HepG2 (cell line): Measurements from ENCODE around the gene ZNF343. TPM values are rescaled to one million over a fixed set of nuclear protein-coding genes. Genes with fewer than 3 reads are reported as not detected.

ENCODE experiments used
- ATAC-seq: fragments of 200-7000 bp; cut with Tn5 transposase; 3 replicates; pipeline ENCODE4 v1.9.1; 2020; ENCODE audit warnings: mild to moderate bottlenecking, moderate library complexity
- BruUV-seq: library from RNA; stranded (reverse); fragments of 400-500 nt; replicated peaks from 2 replicates; lab custom pipeline; 2021; lab: Mats Ljungman, UMichigan
- CTCF ChIA-PET: fragments of 300-600 bp; formaldehyde crosslinking; extraction: SDS; loops from one replicate; lab custom pipeline; 2021; ENCODE audit warnings: low total read pairs, inconsistent platforms, low intra/inter-chr PET ratio; lab: Yijun Ruan, JAX
- POLR2A ChIA-PET: fragments of 350-600 bp; sonication (Branson Sonifier 250); formaldehyde crosslinking; loops from one replicate; lab custom pipeline; 2020; ENCODE audit warnings: antibody characterized with exemption, inconsistent platforms; lab: Yijun Ruan, JAX
- DNase-seq: peaks from one replicate; pipeline ENCODE4 v3.0.0-alpha.2; 2015; ENCODE audit warnings: low spot score
- FAIRE-seq: peaks from 3 replicates; lab custom pipeline; 2011; peaks lifted over from hg19 to GRCh38; lab: Jason Lieb, UNC
- H2AFZ ChIP-seq: one replicate; pipeline ENCODE4 v1.6.1; 2011; ENCODE audit warnings: low read length, inconsistent platforms
- H3K27ac ChIP-seq: fragments of 300-600 bp; 3 replicates; pipeline ENCODE4 v1.8.0; 2011; ENCODE audit warnings: mixed run types, mild to moderate bottlenecking, mixed read lengths, low read length, inconsistent platforms; ENCODE audit not compliant: insufficient read depth; ENCODE audit errors: extremely low read length
- H3K27me3 ChIP-seq, 2 experiments: fragments of 200-600 bp in 1 of 2; 2 replicates in 1 of 2; 3 replicates in 1 of 2; pipeline versions ENCODE4 v1.6.0 to v1.8.0; 2011; ENCODE audit warnings: low read length in 2 of 2, mild to moderate bottlenecking in 2 of 2, moderate library complexity in 2 of 2, inconsistent platforms in 1 of 2; ENCODE audit not compliant: insufficient read depth in 2 of 2, control insufficient read depth in 1 of 2
- H3K36me3 ChIP-seq, 2 experiments: fragments of 200-600 bp in 1 of 2; replicated peaks in 1 of 2; 2 replicates in 1 of 2; 3 replicates in 1 of 2; pipeline versions ENCODE4 v1.5.1 to v1.8.0; 2011; ENCODE audit warnings: low read length in 2 of 2, inconsistent platforms in 1 of 2; ENCODE audit not compliant: insufficient read depth in 2 of 2, control insufficient read depth in 1 of 2
- H3K4me1 ChIP-seq: 2 replicates; pipeline ENCODE4 v1.5.1; 2012; ENCODE audit warnings: low read length, inconsistent platforms; ENCODE audit not compliant: insufficient read depth
- H3K4me2 ChIP-seq: 2 replicates; pipeline ENCODE4 v1.6.0; 2011; ENCODE audit warnings: low read depth, low read length, inconsistent platforms
- H3K4me3 ChIP-seq, 3 experiments: fragments of 200-600 bp in 1 of 3; sonication (generic), shearing (Covaris generic) in 1 of 3; replicated peaks in 1 of 3; 2 replicates each; pipeline ENCODE4 v1.5.1; 2011 to 2016; ENCODE audit warnings: low read length in 3 of 3, inconsistent platforms in 2 of 3, low read depth in 2 of 3, mild to moderate bottlenecking in 2 of 3, control low read depth in 1 of 3, mixed read lengths in 1 of 3; ENCODE audit not compliant: insufficient read depth in 1 of 3
- H3K79me2 ChIP-seq: one replicate; pipeline ENCODE4 v1.6.1; 2011; ENCODE audit warnings: low read length, inconsistent platforms; ENCODE audit not compliant: insufficient read depth
- H3K9ac ChIP-seq: 2 replicates; pipeline ENCODE4 v1.6.0; 2011; ENCODE audit warnings: mild to moderate bottlenecking, low read depth, low read length, inconsistent platforms; ENCODE audit not compliant: insufficient read depth
- H3K9me3 ChIP-seq: 2 replicates; pipeline ENCODE4 v1.5.1; 2012; ENCODE audit warnings: mild to moderate bottlenecking, low read length
- H4K20me1 ChIP-seq: 2 replicates; pipeline ENCODE4 v1.6.0; 2011; ENCODE audit warnings: inconsistent platforms, mild to moderate bottlenecking, low read length, moderate library complexity; ENCODE audit not compliant: insufficient read depth
- ATF1 ChIP-seq: IDR thresholded peaks from 2 replicates; pipeline ENCODE4 v1.6.1; 2016; ENCODE audit warnings: mild to moderate bottlenecking, control low read depth
- CENPX ChIP-seq: sonication (generic); formaldehyde crosslinking; IDR thresholded peaks from 2 replicates; pipeline ENCODE4 v1.9.0; 2021; ENCODE audit warnings: mild to moderate bottlenecking, missing genetic modification reagents, moderate library complexity
- HNRNPL ChIP-seq: fragments of 200-400 bp; formaldehyde crosslinking; IDR thresholded peaks from 2 replicates; pipeline ENCODE4 v1.6.1; 2017; ENCODE audit warnings: mild to moderate bottlenecking, low read depth, low read length
- IRF2 ChIP-seq: IDR thresholded peaks from 2 replicates; pipeline ENCODE4 v1.6.1; 2018; ENCODE audit warnings: missing genetic modification reagents, missing compliant biosample characterization
- KLF13 ChIP-seq: sonication (generic); formaldehyde crosslinking; IDR thresholded peaks from 2 replicates; pipeline ENCODE4 v1.4.0; 2020; ENCODE audit warnings: mild to moderate bottlenecking, missing genetic modification reagents
- MAFK ChIP-seq, 2 experiments: IDR thresholded peaks in 1 of 2; conservative IDR thresholded peaks in 1 of 2; 2 replicates each; pipeline ENCODE4 v1.6.1; 2011; ENCODE audit warnings: improper control_type of control experiment in 2 of 2, low read length in 2 of 2
- MATR3 ChIP-seq: sonication (generic); formaldehyde crosslinking; IDR thresholded peaks from 2 replicates; pipeline ENCODE4 v1.4.0; 2020; ENCODE audit warnings: missing genetic modification reagents
- NRL ChIP-seq: sonication (generic); formaldehyde crosslinking; IDR thresholded peaks from 2 replicates; pipeline ENCODE4 v1.5.0; 2020; ENCODE audit warnings: missing genetic modification reagents, mild to moderate bottlenecking, moderate library complexity, borderline replicate concordance
- PHF21A ChIP-seq: sonication (generic); formaldehyde crosslinking; IDR thresholded peaks from 2 replicates; pipeline ENCODE4 v1.5.0; 2020; ENCODE audit warnings: mild to moderate bottlenecking, missing genetic modification reagents
- RBFOX2 ChIP-seq: fragments of 200-400 bp; formaldehyde crosslinking; IDR thresholded peaks from 2 replicates; pipeline ENCODE4 v1.6.1; 2017; ENCODE audit warnings: low read depth, mild to moderate bottlenecking, low read length
- U2AF1 ChIP-seq: fragments of 200-400 bp; formaldehyde crosslinking; optimal IDR thresholded peaks from 2 replicates; pipeline ENCODE3; 2017; ENCODE audit warnings: mild to moderate bottlenecking, low read depth, low read length
- ZNF33B ChIP-seq: sonication (generic); formaldehyde crosslinking; IDR thresholded peaks from 2 replicates; pipeline ENCODE4 v1.5.1; 2020; ENCODE audit warnings: mild to moderate bottlenecking, missing genetic modification reagents
- ZNF574 ChIP-seq: sonication (generic); formaldehyde crosslinking; IDR thresholded peaks from 2 replicates; pipeline ENCODE4 v1.4.0; 2020; ENCODE audit warnings: missing genetic modification reagents
- ZNF644 ChIP-seq: IDR thresholded peaks from 2 replicates; pipeline ENCODE4 v1.6.1; 2016; ENCODE audit warnings: low read depth
- ZNF7 ChIP-seq: IDR thresholded peaks from 2 replicates; pipeline ENCODE4 v1.6.1; 2016; ENCODE audit warnings: missing biosample characterization, missing genetic modification reagents
- whole genome bisulfite sequencing: methylation state at CpG from one replicate; pipeline ENCODE4 v1.1.6; 2017; ENCODE audit warnings: low lambda C conversion rate; 5-methylcytosine and 5-hydroxymethylcytosine counted together
- in situ Hi-C: cut with HindIII; loops from 2 replicates; pipeline ENCODE4 v1.10.0; 2017; ENCODE audit warnings: low pct_unique_long_range_greater_than_20kb; ENCODE audit not compliant: extremely low pct_ligation_motif_present
- intact Hi-C: fragments of 100-400 bp; cut with micrococcal nuclease; formaldehyde crosslinking; loops from one replicate; pipeline ENCODE4 v1.10.0; 2022; ENCODE audit not compliant: unreplicated experiment
- polyA plus RNA-seq, 8 experiments: library from polyadenylated mRNA; depleted of rRNA in 3 of 8; stranded (reverse) in 7 of 8; unstranded in 1 of 8; fragments of >200 nt; fragmentation: Illumina TruSeq in 4 of 8; extraction: Trizol in 4 of 8; gene quantifications; 2 replicates each; pipeline versions ENCODE4 v1.2.1 to v1.2.3, GENCODE V29; 2011 to 2016; ENCODE audit warnings: low read depth in 4 of 8, missing spikeins in 1 of 8, mixed read lengths in 1 of 8; ENCODE audit not compliant: insufficient read depth in 1 of 8
- total RNA-seq, 5 experiments: library from RNA; depleted of rRNA; stranded (reverse); fragments of >200 nt; fragmentation: Illumina TruSeq; extraction: Trizol; gene quantifications; 2 replicates each; pipeline ENCODE4 v1.2.3, GENCODE V29; 2016; ENCODE audit warnings: low read depth in 1 of 5
- TF ChIP-seq, protein P1 (sequence below): sonication (generic); formaldehyde crosslinking; IDR thresholded peaks from 2 replicates; pipeline ENCODE4 v1.4.0; 2020; ENCODE audit warnings: mild to moderate bottlenecking, missing genetic modification reagents
- TF ChIP-seq, protein P2 (sequence below): sonication (generic); formaldehyde crosslinking; conservative IDR thresholded peaks from 2 replicates; pipeline ENCODE4 v1.4.0; 2020; ENCODE audit warnings: mild to moderate bottlenecking, missing genetic modification reagents, moderate library complexity

ZNF343 gene
- total and polyA plus RNA-seq, 2 of the 13 experiments (the other 11 are each of a cell fraction or from before 2014, with no cell fraction given) = 16.4 to 22.1 TPM

- FAIRE-seq (no peak), ATAC-seq (no peak), DNase-seq (no peak)
- Histone ChIP-seq H3K79me2 (peaks cover under 1% of the 10 kb centered on the region), H3K27me3 (no peaks in the 10 kb centered on the region), H3K36me3 (peaks cover 29 to 50% of the 10 kb centered on the region in 2 experiments), H2AFZ (no peak overlapping the region), H4K20me1 (peaks cover 12% of the 10 kb centered on the region), H3K4me1 (0 out of 2 replicates have a peak, but pooled peaks cover under 1% of the 10 kb centered on the region), H3K4me2 (no peak overlapping the region), H3K4me3 (no peak overlapping the region), H3K27ac (no peak overlapping the region), H3K9ac (no peak overlapping the region), H3K9me3 (no peaks in the 10 kb centered on the region)
- in situ Hi-C loops = no loop called here
- POLR2A ChIA-PET = interaction anchor here (1.4 to 3.7 kb wide), 2 partner anchors 11 to 17 kb away, joined by 3 to 32 read pairs; partner anchors contain the start of gene SNRPB
- 98% methylated on average over 3 of the region's 3 CpGs for WGBS
- CTCF ChIA-PET = no interaction called here
- intact Hi-C loops = no loop called here
- BruUV-seq = no TSS peak
- TF ChIP-seq KLF13 (CRISPR knock-in tag) (no peak), IRF2 (CRISPR knock-in tag) (no peak), RBFOX2 (peak; percentile 41; the same call in 1 of the 2 replicates), ZNF7 (CRISPR knock-in tag) (no peak), ZNF574 (CRISPR knock-in tag) (no peak), MATR3 (CRISPR knock-in tag) (no peak), CENPX (no peak), MAFK (conservative IDR thresholded peaks at IDR 0.05 in 1 of 2, IDR thresholded peaks at IDR 0.05 in 1 of 2; ENCODE audit: low read length in 2 of 2) (no peak), ZNF33B (no peak), U2AF1 (no peak), NRL (CRISPR knock-in tag) (no peak), PHF21A (CRISPR knock-in tag) (no peak), ZNF644 (CRISPR knock-in tag) (no peak), HNRNPL (no peak), ATF1 (no peak)
- TF ChIP-seq, protein P1, sequence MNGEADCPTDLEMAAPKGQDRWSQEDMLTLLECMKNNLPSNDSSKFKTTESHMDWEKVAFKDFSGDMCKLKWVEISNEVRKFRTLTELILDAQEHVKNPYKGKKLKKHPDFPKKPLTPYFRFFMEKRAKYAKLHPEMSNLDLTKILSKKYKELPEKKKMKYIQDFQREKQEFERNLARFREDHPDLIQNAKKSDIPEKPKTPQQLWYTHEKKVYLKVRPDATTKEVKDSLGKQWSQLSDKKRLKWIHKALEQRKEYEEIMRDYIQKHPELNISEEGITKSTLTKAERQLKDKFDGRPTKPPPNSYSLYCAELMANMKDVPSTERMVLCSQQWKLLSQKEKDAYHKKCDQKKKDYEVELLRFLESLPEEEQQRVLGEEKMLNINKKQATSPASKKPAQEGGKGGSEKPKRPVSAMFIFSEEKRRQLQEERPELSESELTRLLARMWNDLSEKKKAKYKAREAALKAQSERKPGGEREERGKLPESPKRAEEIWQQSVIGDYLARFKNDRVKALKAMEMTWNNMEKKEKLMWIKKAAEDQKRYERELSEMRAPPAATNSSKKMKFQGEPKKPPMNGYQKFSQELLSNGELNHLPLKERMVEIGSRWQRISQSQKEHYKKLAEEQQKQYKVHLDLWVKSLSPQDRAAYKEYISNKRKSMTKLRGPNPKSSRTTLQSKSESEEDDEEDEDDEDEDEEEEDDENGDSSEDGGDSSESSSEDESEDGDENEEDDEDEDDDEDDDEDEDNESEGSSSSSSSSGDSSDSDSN (CRISPR knock-in tag) = no peak
- TF ChIP-seq, protein P2, sequence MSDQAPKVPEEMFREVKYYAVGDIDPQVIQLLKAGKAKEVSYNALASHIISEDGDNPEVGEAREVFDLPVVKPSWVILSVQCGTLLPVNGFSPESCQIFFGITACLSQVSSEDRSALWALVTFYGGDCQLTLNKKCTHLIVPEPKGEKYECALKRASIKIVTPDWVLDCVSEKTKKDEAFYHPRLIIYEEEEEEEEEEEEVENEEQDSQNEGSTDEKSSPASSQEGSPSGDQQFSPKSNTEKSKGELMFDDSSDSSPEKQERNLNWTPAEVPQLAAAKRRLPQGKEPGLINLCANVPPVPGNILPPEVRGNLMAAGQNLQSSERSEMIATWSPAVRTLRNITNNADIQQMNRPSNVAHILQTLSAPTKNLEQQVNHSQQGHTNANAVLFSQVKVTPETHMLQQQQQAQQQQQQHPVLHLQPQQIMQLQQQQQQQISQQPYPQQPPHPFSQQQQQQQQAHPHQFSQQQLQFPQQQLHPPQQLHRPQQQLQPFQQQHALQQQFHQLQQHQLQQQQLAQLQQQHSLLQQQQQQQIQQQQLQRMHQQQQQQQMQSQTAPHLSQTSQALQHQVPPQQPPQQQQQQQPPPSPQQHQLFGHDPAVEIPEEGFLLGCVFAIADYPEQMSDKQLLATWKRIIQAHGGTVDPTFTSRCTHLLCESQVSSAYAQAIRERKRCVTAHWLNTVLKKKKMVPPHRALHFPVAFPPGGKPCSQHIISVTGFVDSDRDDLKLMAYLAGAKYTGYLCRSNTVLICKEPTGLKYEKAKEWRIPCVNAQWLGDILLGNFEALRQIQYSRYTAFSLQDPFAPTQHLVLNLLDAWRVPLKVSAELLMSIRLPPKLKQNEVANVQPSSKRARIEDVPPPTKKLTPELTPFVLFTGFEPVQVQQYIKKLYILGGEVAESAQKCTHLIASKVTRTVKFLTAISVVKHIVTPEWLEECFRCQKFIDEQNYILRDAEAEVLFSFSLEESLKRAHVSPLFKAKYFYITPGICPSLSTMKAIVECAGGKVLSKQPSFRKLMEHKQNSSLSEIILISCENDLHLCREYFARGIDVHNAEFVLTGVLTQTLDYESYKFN (CRISPR knock-in tag) = no peak
These were observed 49.7 kb downstream of the ZNF343 start for GRCh38 chr20:2458919-2459499.
